NCI-H2171 (cell line): ENCODE results near the gene ANKRD40.
A peak's percentile ranks its signal among the peaks of the same experiment; 100 is the strongest.
"Not testable (repeated sequence)": the region's sequence is repeated elsewhere in the genome, so short reads cannot be mapped to it uniquely, and the experiment has no call there.

Experiments
- DNase-seq: peaks from one replicate; lab custom pipeline; 2025; lab: John Stamatoyannopoulos, UW

ANKRD40 gene, protein sequence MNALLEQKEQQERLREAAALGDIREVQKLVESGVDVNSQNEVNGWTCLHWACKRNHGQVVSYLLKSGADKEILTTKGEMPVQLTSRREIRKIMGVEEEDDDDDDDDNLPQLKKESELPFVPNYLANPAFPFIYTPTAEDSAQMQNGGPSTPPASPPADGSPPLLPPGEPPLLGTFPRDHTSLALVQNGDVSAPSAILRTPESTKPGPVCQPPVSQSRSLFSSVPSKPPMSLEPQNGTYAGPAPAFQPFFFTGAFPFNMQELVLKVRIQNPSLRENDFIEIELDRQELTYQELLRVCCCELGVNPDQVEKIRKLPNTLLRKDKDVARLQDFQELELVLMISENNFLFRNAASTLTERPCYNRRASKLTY

DNA sequence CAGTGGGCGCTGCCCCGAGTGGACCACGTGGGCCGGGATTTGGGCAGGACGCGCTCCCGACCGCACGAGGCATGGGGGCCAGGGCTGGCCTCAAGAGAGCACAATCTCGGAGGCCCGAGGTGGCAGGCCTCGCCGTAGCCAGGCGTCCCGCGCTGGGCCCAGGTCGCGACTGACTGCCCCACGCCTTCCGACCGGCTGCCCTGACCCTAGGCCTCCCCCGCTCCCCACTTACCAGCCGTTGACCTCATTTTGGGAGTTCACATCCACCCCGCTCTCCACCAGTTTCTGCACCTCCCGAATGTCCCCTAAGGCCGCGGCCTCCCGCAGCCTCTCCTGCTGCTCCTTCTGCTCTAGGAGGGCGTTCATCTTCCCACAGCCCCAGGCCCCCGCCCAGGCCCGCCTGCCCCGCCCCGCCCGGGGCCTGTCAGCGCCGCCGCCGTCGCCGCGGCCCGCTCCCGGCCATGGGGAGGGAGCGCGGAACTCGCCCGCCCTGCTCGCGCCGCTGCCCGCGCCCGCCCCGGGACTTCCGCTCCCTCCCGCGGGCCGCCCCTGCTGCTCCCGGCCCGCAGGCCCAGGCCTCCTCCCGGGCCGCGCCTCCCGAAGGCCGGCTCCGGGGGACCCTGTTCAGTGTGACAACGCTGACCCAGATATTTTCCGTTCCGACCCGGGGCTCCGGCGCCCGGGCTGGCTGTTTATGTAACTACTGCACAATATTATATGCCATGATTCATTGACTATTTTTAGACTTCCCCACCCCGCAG is at the start of gene ANKRD40:
Gene ANKRD40 (minus strand): TSS at position 626 of the 761 bp plus-strand sequence. CDS start 260 bp downstream, at position 366.
- DNase-seq: peak; percentile 91

DNA sequence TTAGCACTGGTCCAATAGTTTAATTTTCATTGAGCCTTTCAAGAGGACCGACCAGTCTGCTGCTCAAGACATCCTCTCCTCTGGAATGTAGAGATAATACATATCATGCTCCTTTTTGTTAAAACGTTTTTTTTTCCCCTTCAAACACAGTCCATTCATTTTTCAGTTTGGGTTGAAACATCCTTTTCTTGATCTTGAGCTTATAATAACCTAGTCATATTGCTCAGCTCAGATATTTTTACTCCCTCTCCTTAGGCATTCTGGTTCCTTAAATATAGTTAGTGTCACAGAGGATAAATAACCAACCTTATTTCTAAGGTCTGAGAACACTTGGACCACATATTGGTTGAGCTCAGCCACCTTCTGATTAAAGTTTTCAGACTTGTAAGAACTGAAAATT is 46.8 kb upstream of the ANKRD40 start:
- DNase-seq: no peak

DNA sequence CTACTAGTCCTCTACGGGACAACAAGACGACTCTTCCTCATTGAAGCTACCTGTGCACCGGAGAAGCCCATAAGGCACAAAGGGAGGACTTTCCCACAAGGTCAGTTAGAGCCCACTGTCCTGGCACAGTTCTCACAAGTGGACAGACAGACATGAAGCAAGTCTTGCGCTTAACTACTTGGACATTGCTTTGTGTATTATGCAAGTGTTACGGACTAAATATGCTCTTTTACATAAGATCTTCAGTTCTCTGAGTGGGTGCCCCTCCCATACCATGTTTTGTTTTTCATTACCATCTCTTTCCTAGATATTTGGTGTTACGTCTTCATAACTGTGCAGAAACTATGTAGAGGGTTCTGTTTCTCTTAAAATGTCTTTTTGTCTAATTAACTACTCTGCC is 41.5 kb upstream of the ANKRD40 start:
- no peak for DNase-seq

DNA sequence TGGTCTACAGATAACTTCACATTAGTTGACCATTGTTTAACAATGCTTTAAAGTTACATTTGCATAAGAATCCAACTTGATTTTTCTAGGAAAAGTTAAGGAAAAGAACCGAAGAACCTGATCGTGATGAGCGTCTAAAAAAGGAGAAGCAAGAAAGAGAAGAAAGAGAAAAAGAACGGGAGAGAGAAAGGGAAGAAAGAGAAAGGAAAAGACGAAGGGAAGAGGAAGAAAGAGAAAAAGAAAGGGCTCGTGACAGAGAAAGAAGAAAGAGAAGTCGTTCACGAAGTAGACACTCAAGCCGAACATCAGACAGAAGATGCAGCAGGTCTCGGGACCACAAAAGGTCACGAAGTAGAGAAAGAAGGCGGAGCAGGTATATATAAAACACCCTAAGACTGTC is 37.9 kb upstream of the ANKRD40 start:
- no peak for DNase-seq

DNA sequence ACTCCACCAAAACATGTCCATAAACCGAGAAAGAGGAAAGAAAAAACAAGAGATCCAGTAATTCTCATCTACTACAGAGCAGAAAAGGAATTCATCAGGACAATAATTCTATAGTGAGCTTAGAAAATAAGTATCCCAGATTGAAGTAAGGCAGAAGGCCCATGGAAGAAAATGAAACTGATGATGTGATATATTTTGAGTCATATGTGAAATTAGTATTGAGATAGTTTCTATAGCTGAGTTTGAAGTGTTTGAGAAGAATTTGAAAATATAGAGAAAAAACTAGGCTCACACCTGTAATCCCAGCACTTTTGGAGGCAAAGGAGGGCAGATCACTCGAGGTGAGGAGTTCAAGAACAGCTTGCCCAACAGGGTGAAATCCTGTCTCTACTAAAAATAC is 31.4 kb upstream of the ANKRD40 start:
- no peak for DNase-seq

DNA sequence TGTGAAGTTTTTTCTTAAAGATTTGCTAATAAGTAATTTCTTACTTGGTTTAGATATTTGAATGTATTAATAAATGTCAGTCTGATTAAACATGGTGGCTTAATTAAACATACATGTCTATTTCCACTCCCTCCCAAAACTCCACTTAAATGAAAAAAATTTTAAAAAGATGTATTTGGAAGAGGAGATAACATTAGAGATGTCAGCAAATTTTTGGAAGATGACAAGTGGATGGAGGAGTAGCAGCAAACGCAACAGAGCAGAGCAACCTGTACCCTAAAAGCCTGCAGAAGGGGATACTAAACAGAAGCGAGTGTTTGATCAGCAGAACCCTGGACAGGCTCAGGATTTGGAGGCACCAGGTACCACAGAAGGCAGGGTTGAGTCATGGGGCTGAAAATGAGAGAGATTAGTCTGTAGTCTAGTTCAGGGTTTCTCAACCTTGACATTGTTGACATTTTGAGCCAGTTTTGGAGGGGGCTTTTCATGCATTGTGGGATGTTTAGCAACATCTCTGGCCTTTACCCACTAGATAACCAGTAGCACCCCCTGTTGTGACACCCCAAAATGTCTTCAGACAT is 29.5 kb upstream of the ANKRD40 start:
- no peak for DNase-seq

DNA sequence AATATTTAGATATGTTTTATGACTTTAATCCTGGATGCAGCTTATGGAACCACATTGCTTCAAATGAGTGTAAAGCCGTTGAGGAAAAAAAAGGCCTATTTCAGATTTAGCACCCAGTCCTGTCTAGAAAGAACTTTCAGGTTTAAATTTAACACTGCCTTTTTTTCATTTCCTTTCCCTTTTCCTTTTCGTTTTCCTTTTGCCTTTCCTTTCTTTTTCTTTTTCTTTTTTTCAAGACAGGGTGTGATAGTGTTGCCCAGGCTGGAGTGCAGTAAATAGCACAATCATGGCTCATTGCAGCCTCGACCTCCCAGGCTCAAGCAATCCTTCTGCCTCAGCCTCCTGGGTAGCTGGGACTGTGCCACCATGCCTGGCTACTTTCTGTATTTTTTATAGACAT is 27.6 kb upstream of the ANKRD40 start:
- no peak for DNase-seq

DNA sequence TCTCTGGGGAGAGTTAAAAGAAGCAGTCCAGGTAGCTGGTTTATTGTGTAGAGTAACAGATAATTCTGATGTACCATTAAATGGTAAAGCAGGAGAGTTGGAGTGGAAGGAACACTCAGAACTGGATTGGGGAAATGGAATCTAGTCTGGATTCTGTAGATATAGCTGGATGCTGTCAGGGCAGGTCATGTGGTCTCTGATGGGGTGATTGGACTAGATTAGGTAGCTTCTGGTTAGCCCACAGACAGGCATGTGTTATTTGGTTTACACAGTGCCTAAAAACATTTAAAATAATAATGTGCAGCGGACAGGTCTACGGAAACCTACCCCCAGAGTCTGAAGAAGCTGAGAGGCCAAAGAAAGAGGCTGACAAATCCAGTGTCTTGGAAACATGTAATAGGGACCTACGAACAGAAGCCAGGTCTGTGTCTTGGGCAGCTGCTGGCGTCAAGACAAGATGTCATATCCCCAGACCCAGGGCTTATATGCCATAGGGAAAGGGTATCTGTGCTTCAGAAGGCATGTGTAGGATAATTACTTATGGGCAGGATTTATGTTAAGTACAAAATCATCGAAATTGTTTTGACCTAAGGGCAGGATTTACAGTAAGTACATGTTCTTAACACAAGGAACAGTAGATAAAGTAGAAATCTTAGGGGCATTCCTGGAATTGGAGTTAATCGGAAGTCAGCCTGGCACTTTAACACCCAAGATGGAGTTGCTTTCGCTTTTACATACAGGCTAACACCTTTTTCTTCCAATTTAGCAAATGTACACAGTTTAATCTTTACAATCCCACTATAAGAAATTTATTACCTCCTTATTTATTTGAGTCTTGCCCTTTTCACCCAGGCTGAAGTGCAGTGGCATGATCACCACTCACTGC is 24.1 kb upstream of the ANKRD40 start:
- no peak for DNase-seq

DNA sequence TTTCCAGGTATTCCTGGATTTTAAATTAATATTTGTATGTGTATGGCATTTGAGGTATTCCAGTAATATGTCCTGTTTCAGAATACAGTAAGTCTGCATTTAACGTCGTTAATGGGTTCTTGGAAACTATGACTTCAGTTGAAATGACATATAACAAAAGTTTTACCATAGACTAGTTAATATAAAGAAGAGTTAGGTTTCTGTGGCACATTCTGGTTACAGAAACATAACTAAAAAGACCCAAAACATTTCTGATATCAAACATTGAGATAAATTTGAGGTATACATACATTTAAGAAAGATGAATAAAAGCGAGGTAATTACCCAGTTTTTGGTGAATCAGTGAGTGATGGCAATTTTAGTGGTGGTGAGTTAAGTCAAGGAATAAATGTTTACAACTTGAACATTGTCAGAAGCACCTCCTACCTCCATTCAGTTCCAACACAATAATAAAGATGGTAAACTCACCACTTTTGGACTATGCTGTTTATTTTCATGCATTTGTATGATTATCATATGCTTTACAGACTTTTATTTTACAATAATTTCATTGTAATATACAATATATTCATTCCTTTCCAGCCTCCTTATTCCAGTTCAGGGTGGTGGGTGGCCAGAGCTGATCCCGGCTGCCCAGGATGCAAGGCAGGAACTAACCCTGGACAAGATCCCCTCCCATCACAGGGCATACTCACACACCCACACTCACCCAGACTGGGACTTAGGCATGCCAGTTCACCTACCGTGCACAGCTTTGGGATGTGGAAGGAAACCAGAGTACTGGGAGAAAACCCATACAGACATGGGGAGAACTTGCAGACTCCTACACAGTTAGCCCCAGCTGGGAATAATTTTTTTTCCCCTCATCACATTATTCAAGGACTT is 21.4 kb upstream of the ANKRD40 start:
- no peak for DNase-seq

DNA sequence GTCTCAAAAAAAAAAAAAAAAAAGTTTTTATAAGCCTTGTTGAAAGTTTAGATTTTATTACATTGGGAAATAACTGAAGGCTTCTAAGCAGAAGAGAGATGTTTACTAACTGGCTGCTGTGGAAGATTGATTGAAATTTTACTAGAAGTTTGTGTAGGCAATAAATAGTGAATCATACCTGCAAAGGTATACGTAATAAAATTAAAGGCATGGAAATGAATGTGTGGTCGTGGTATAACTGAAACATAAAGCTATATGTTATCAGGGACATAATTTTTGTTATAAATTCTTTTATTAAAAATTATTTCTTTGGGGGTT is 20.4 kb upstream of the ANKRD40 start:
- no peak for DNase-seq

DNA sequence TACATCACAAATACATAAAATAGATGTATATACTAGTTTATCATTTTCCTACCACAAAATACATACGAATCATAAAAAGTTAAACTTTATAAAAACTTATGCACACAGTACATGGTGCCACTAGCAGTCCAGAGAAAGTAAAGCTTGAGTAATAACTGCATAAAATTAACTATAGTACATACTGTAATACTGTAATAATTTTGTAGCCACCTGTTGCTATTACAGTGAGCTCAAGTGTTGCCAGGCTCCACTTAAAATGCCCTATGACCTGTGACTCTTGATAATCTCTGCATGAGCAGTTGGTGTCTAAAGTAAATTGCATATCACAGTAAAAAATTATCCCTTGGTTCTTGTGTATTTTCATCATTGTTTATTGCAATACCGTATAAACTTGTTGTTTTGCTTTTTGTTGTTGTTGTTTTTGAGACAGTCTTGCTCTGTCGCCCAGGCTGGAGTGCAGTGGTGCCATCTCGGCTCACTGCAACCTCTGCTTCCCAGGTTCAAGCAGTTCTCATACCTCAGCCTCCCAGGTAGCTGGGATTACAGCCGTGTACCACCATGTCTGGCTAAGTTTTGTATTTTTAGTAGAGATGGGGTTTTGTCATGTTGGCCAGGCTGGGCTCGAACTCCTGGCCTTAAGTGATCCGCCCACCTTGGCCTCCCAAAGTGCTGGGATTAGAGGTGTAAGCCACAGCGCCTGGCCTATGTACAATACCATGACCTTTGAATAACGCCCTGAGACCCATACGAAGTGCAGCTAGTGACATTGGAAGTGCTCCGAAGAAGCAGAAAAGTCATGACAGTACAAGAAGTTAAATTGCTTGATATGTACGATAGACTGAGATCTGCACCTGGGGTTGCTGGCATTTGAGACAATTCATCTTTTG is 18.3 kb upstream of the ANKRD40 start:
- DNase-seq: no peak

DNA sequence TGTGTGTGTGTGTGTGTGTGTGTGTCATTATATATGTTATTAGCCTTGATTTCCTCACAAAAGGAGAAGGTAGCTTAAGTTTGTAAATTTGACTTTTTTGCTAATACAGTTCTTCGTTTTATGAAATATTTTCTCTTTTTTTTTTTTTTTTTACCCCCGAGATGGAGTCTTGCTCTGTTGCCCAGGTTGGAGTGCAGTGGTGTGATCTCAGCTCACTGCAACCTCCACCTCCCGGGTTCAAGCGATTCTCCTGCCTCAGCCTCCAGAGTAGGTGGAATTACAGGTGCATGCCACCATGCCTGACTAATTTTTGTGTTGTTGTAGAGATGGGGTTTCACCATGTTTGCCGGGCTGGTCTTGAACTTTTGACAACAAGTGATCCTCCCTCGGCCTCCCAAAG is 16.9 kb upstream of the ANKRD40 start:
- DNase-seq: not testable (repeated sequence)

DNA sequence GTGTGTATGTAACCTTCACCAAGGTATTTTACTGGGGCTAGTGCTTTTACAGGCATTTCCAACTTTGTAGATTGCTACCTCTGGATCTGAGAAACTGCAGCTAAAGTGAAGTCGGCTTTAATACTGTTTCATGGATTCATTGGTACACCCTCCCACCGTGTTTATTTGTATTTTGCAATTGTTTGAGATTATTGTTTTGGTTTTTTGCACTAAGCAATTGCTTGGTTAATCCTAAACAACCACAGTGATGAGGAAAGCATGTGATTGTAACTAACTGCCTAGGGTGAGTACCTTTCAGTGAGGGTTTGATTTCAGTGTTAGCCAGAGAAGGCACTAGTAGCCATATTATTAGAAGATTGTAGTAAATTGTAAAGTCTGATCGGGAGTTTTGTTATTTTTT is 15.0 kb upstream of the ANKRD40 start:
- DNase-seq: no peak

DNA sequence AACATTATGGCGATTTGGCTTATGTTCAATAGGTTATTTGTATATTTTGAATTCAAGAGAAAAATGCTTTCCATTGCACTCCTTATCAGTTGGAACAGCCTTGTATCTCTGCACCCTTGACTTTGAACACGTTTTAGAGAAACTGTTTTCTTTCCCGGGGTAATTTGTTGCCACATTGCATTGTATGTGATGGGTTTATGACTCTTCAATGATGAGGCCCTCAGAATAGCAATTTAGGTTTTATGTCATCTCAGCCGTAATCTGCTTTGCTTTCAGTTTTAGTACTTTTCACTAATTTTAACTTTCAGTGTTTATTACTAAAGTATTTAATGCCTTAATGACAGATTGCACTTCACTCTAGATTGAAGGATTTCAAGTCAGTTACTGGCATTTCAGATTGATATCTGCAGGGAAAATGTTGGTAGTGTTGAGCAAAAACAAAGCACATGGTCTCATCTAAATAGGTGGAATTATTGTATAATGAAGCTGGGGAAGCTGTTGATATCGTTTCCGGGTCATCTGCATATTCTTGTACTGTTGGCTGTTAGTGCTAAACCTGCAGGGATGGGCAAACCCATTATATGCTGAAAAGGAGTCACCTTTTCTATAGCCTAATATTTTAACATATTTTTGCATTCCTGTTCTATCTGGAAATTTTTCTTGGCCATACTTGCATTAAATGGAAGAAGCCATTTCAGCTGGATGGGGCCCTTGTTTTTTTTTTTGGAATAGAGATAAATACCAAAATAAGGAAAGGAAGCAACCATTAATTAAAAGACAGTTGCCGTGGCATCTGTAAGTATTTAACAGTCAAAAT is 13.7 kb upstream of the ANKRD40 start:
- DNase-seq: no peak

DNA sequence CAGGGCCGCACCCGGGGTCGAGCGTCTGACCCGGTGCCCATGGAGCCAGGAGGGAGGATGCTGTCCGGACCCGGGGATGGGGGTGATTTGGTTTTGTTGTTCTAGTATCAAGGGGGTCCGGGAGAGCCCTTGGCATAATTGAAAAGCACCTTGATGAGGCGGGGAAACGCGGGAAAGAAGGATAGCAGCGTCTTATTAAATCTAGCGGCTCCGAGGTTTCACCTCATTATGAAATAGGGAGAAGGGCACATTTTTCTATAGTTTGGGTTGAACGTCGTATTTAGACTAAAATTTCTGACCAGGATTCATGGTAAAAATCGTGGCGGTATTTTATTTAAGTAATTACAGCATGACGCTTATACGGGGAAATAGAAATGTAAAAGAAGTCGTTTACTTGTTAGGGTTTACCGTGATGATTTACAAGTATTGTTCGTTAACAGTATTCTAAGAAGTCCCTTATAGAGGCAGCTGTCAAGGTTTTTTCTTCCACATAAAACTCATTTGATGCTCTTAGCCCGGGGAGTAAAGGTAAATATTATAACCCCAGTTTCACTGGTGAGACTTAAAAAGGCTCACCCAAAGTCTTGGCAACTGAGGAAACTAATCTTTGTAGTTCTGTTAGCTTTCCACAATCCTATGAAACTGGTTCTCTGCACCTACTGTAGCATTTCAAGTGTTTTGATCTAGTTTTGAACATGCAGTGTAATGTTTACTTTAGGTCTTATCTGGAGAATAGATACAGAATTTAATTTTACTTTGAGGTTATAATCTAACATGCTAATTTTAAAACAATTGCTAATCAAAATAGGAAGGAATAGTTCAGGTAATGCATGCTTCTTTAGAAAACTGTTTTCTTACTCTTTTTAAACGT is 12.4 kb upstream of the ANKRD40 start:
- DNase-seq: peak; percentile 51

DNA sequence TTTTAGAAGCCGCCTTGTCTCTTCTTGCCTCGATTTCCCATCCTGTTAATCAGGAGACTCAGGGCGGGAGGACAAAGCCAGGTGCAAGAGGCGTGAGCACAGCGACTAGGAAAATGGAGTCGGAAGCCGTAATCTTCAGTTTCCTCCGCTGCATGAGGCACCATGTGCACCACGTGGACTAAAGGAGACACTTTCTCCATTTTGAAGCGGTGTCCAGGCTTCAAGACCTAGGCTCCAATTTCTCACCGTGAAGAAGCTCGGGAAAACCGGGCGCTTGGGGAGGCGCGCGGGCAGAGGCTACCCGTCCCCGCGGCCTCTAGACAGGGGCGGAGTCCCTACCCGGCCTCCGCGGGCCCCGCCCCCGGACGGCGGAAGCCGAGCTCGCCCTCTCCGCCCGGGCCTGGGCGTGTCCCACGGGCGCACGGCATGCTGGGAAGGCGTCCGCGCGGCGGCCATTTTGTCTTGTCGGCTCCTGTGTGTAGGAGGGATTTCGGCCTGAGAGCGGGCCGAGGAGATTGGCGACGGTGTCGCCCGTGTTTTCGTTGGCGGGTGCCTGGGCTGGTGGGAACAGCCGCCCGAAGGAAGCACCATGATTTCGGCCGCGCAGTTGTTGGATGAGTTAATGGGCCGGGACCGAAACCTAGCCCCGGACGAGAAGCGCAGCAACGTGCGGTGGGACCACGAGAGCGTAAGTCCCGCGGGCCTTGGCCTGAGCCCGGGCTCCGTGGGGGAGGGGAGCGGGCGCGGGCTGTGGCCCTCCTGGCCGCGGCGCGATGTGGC is 11.6 kb upstream of the ANKRD40 start, which contains the start of gene LUC7L3:
Gene LUC7L3 (plus strand): TSS at position 460 of the 780 bp plus-strand sequence. CDS start 130 bp downstream, at position 590.
- DNase-seq: peak; percentile 96

DNA sequence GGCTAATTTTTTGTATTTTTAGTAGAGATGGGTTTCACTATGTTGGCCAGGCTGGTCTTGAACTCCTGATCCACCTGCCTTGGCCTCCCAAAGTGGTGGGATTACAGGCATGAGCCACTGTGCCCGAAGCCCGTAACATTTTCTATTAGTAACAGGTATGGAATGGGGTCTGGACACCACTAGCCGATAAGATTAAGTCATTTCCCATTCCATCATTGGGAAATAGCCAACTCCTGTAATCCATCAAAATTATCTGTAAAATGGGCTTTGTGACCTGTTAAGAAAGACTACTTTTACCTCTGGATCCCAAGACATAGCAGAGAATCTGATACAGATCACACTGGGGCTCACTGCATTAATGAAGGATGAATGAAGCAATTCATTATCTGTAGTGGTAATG is 7.8 kb upstream of the ANKRD40 start:
- no peak for DNase-seq
